Stimulated activated CD8-positive, alpha-beta memory T cell treated with anti-CD3 and anti-CD28 coated beads, Interleukin-4, amount 100 ng/mL, for 1 hour (primary cell): ENCODE data around the gene GALNS.

Source experiments
- DNase-seq, 2 donors: peaks; one replicate each; pipeline ENCODE4 v3.0.0-alpha.2; 2020; ENCODE audit warnings: low read depth in 2 of 2, low spot score in 1 of 2

GALNS gene

DNA sequence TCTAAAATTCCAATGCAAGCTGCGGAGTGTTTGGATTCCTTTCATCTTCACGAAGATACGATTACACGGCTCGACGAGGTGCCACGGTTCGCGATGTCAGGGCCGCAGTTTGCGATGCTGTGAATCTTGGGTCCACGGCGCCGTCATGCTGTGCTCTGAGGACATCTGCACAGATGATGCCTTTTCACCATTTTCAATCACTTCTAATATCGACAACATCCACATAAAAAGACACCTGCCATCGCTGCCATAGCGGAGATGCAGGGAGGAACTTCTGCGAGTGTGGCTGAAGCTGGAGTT lies 38.2 kb downstream of the GALNS start:
- no peak for DNase-seq

DNA sequence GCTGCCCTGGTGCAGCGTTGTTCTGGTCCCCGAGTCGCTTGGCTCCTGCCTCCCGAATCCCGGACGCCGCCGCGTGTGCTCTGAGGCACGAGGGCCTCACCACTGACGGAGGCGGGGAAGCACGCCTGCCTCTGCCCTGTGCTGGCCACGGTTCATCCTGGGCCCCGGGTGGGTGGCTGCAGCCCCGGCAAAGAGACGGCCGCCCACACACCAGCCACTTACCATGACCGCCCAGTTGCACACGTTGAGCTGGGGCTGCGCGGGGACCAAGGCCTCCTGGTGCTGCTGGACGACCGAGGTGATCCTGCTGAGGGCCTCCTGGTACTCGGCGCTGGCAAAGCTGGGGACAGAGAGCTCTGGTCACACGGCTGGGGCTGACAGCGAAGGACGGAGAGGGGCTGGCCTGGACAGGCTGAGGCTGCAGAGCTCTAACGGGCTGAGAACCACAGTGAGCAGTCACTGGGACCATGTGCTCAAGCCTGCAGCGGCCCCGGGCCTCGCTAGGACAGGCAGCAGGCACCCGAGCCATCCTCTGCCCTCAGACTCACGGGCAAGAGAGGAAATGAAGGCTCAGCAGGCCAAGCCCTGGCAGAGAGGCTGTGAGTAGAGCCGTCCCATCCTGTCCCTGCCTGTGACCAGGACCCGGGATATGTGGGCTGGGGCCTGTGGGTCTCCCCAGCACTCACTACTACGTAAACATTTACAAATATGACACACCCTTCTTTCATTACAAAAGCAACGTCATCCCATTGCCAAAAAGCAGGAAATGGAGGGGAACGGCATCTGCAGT lies 38.8 kb downstream of the GALNS start:
- no peak for DNase-seq

DNA sequence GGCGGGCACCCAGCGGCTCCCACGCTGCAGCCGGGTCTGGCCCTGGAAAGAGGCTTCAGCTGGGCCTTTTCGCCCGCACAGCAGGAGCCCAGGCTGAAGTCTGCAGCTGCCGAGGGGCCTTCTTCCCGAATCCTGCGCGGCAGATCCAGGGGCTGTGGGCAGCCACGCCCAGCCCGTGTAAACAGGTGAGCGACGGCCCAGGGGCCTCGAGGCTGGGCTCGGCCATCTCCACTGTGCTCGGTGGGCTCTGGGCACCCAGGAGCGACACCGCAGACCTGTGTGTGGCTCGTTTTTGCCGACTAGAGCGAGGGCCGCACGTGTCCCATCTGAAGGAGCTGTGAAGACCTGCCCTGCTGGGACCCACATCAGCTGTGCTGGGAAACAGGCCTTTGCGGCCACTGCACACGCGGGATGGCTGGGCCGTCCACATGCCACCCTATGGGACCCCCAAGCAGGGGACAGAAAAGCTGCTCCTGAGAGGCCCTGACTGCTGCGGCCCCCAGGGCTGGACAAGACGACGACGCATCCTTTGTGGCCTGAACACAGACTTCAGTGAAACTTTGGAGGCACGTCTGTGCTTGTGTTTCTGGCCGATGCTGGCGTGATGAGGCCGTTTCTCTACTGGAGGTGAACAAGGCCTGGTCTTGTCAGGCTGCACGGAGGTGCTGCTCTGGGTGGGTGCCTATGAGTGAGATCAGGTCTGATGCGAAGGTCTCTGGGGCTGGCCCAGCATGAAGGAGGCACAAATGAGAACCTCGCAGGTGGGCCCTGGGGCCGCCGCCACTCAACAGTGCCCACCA lies 39.8 kb downstream of the GALNS start:
- no peak for DNase-seq

DNA sequence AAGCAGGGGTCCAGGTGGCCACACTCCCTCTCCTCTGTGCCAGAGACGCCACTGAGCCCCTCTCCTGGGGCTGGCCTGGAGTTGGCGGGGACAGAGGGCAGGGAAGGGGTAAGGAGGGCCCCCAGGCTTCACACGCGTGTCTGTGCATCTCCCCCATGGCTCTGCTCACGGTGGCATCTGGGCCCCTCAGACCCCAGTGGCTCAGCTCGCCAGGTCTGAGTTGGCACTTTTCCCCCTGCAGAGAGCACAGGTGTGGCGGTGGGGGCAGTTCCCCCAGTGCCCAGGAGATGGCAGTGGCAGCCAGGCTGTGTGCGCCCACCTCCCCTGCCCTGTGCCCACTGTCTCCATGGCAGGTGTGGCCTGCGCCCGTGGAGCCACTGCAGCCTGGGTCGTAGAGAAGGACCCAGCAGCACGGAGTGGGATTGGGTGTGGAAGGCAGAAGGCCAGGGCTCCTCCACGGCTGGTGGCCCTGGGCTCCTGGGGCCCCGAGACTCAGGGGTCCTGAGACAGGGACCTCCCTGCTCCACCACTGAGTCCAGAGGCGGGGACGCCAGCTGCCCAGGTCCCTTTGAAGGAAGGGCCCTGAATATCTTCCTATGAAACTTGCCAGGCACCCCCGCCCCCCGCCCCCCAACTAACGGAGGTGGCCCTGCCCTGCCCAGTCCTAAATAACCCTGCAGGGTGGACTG lies 40.7 kb downstream of the GALNS start:
- no peak for DNase-seq

DNA sequence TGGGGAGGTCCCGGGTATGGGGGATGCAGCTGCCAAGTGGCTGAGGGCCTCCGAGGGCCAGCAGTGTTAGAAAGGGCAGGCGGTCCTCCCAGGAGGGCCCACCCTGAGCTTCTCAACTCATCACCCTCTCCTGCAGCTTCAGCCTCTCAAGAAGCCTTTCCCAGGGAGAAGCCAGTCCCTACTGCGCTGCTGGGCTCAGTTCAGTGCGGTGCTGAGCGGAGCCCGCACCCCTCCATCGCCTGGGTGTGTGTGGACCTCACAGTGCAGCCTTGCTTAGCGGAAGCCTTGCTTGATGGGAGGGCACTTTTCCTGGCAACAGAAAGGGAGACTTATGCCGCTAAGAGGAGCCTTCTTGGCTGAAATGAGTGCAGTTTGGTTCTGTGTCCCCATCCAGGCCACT lies 41.5 kb downstream of the GALNS start:
- no peak for DNase-seq

DNA sequence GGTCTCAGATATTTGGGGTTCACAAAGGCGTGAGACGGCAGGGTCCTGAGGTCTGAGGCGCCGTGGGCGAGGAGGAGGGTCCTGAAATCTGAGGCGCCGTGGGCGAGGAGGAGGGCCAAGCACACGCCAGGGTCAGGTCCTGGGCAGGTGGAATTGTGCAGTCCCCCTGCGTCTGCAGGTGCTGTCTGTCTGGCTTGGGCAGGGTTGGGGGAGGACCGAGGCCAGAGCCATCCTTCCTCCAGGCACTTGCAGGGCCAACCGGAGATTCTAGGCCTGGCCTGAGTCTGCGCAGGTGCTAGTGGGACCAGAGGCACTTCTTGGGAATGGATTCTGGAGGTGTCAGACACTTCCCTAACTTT lies 42.6 kb downstream of the GALNS start:
- no peak for DNase-seq

DNA sequence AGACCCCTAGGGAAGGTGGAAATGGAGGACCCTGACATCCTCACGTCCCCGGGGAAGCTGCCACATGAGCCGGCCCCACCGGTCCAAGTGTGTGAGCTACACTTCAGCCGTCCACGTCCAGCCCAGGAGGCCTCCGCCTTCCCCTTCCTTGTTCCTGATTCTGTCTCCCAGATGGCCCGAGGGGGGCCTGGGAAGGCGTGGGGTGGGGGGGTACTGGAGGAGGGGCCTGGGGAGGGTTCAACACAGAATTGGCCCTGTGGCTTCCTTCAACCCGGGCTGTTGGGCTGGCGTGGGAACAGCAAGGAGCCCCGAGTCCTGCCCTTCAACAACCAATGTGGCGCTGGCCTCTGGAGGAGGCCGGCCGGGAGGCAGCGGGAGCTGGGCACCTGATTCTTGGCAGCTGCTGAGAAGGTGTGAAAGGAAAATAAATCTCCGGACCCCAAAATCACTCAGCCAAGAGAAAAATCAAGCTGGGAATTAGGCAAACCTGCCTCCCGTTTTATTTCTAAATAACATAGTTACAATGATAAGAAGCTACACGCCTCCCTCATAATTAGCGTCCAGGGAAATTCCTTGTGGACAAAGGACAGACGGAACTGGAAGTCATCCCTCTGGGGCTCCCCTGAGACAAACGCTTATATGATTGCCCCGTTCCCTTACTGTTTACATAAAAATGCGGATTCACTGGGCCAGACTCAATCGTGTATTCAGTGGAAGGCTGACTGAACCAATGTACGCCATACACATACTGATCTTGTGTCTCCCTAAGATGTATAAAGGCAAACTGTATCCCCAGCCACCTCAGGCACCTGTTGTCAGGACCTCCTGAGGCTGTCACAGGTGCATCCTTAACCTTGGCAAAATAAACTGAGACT lies 43.2 kb downstream of the GALNS start:
- no peak for DNase-seq

DNA sequence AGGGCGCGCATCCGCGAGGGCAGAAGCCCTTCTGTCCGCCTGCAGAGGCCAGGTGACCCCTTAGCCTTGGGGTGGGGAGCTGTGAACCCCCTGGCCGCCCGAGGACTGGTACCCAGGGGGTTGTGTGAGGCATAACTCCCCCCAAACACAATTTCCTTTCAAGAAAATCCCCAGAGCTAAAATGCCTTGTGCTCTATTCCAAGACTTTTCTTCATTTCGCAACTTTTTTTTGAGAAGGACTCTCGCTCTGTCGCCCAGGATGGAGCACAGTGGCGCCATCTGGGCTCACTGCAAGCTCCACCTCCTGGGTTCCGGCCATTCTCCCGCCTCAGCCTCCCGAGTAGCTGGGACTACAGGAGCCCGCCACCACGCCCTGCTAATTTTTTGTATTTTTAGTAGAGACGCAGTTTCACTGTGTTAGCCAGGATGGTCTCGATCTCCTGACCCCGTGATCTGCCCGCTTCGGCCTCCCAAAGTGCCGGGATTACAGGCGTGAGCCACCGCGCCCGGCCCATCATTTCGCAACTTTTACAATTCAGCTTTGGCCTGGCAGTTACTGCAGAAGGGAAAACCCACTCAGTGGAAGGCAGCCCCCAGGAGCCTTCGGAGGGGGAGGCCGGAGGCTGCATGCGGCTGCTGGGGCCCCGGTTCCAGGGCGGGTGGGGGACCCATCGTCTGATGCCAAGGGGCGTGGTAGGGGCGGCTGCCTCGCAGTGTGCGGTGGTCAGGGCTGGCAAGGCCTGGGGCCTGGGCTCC lies 44.1 kb downstream of the GALNS start:
- DNase-seq: no peak

DNA sequence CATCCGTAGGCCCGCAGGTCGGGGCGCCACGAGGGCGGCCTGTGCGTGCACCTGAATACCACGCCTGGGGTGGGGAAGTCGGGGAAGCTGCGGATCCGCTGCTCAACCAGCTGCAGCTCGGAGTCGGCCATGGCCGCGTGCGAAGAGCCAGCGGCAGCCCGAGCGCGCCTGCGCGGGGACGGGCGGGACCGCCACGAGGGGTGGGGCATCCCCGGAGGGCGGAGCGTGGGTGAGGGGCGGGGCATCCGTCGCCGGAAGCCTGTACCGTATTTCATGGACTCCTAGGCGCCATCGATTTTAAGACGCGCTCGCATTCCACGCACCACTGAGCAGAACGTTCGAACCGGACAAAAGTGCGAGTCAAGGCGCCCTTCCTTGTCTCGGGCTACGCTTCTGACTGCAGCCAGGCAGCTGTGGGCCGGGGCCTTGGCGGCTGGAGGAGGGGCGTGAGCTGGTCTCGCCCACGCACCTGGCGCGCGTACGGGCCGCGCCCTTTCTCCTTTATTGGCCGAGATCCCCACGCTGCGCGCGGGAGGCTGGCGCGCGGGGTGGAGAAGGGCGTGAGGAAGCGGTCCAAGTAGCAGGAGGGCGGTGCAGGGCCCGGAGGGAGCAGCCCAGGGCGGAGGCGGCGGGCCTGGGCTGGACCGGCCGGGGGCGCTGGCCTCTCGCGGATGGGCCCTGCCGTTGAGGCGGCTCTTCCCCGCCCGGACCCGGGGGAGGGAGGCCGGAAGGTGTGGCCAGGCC lies 44.8 kb downstream of the GALNS start, which contains the start of gene APRT:
TSS of gene APRT (minus strand) at position 160 of the 744 bp plus-strand sequence. CDS start at position 131, 29 bp downstream.
- DNase-seq: peak; percentile 93 to 95

DNA sequence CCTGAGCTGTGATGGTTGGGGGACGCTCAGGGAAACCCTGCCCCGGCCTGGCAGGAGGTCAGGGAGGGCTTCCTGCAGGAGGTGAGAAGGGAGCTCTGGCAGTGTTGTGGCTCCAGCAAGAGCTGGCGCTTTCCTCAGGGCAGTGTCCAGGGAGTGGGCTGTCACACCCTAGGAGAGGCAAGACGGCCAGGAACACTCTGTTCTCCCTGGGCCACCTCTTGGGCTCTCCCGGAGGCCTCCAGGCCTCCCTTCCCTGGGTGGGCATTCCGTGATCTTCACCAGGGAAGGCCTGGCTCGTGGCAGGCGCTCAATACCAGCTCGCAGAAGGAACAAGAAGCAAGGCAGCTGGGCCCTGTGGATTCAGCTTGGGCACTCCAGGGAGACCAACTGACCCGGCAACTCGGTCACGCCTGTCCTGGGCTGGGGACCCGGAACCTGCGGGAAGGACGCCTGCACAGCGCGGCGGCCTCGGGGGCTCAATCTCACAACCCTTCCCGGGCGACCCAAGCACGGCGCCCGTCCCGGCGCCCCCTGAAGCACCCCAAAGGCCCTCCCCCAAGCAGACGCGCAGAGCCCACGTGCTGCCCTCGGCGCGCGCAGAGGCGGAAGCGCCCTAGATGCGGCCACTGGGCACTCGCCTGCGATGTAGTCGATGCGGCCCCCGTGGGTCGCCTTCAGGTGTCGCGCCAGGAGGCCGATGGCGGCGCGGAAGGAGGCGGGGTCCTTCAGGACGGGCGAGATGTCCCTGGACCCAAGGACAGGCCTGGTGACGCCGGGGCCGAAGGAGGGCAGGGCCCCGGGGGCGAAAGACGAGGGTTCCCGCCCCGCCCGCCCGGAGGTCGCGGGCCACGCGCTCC lies 45.6 kb downstream of the GALNS start:
- peak; percentile 35 to 44 for DNase-seq

DNA sequence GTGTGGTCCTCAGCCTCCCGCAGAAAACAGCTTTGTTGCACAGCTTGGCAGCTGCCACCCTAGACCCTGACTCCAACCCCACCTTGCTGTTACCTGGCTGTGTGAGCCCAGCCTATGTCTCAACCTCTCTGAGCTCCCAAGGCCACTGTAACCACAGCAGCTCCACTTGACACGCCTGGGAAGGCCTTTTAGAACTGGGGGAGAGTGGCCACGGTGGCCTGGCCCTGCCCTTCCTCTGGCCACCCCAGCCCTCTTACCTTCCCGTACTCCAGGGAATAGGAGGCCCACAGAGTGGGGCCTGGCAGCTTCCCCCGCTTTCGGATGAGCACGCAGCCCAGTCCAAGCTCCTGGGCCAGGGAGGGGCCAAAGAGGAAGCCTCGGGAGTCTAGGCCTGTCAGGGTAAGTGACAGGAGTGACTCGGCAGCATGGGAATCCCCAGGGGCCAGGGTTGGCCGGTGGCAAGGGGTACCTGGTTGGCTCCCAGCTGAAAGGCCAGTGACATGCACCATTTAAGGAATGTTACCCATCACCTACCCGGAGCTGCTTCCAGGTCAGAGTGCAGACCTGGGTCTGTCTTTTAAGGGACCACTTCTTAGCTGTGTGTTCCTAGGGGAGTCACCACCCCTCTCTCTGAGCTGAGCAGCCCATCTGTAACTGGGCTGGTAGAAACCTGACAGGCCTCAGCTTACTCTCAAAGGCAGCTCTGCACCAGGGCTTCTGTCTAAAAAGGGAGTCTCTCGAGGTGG lies 46.4 kb downstream of the GALNS start:
- DNase-seq: no peak

DNA sequence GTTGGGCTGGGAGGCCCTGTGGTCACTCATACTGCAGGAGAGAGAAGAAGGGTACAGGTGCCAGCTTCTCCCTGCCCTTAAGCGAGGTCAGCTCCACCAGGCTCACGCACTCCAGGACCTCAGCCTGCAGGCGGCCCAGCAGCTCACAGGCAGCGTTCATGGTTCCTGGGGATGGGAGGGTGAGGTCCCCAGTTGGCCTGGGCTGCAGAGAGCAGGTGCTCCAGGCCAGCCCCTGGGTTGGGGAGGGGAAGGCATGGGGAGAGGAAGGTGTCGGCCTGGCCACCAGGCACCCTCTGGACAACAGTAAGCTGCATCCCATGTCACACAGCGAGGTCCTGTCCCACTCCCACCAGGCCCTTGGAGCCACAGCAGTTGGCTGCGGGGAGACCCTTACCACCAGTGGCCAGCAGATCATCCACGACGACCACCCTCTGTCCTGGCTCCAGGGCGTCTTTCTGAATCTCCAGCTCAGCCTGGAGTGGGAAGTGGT lies 47.0 kb downstream of the GALNS start:
- DNase-seq: no peak

DNA sequence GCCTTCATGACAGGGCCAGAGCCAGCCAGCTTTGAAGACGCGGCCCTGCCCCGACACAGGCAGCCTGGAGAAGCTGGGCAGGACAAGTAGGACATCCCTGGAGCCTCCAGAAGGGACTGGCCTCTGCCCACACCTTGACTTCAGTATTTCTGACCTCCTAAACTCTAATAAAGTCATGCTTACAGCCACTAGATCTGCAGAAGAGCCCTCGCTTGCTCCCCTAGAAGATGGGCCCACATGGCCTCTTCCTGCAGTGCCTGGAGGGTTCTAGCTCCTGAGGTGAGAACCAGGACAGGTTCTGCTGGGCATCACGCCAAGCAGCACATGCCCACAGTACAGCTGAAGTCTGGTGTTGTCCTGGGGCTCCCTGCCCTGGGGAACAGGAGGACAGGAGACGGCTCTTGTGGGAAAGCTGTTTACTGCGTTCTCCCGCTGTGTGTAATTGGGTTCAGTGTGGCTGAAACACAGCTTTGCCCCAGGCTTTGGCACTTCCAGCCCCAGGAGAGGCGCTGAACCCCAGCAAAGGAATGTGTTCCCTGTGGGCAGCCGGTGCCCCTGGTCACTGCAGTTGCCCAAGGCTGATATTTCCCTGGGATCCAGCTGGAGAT lies 47.6 kb downstream of the GALNS start:
- DNase-seq: no peak

DNA sequence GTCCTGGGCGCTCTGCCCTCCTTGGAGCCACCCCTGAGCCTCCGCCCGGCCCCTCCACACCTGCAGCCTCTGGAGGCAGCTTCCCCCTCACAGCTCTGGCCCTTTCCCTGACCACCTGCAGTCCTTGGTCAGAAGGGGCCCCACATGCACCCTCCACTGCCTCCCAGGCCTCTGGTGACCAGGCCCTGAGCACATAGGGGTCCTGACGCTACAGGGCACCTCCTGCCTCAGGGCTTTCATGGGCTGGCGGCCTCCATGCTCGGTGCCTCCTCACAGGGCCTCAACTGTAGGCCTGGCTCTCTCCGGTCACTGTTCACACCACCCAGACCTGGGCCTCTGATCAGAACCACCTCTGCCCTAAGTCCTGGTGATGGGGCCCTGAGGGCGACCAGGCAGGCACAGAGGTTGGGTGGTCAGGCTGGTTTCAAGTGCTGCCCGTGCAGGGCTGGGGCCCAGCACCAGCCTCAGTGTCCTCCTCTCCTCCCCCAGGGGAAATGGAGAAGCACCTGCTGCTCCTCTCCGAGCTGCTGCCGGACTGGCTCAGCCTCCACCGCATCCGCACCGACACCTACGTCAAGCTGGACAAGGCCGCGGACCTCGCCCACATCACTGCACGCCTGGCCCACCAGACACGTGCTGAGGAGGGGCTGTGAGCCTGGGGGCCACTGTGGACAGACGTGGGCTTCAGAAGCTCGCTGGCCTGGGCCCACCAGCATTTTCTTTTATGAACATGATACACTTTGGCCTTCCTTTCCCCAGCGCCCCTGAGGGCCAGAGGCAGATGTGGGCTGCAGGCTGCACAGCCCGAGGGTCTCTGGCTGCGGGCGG lies 48.9 kb downstream of the GALNS start:
- DNase-seq: no peak

DNA sequence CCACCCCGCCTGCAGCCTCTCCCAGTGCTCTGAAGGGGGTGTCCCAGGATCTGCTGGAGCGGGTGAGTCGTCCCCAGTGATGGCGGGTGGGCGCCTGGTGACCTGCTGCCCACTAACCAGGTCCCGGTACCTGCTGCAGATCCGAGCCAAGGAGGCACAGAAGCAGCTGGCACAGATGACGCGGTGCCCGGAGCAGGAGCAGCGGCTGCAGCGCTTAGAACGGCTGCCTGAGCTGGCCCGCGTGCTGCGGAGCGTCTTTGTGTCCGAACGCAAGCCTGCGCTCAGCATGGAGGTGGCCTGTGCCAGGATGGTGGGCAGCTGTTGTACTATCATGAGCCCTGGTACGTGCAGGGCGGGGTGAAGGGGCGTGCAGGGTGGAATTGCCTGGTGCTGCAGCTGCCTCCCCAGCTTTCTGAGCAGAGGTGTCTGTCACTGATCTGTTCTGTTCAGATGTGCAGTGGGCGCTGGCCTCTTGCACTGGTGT lies 49.6 kb downstream of the GALNS start:
- no peak for DNase-seq

DNA sequence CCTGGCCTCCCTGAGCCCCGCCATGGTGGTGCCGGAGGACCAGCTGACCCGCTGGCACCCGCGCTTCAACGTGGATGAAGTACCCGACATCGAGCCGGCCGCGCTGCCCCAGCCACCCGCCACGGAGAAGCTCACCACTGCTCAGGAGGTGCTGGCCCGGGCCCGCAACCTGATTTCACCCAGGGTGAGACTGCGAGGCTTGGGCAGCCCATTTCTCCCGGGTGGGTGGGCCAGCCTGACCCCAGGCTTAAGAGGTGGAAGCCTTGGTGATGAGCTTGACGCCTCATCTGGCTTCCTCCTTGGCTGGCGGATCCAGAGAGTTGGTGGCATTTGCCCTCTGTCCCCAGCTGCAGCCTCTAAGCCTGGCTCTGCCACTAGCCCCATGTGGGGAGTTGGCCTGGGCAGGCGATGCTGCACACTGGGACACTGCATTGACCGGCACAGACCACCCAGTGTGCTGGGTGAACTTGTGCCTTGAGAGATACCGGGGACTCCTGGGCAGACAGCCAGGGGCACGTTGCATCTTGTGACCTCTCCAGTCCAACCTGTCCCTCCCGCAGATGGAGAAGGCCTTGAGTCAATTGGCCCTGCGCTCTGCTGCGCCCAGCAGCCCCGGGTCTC lies 50.1 kb downstream of the GALNS start:
- no peak for DNase-seq
